TTC549 (cell line): ENCODE data around the gene AATK.

Source experiments
- FAIRE-seq: peaks from 2 replicates; lab custom pipeline; 2012; peaks lifted over from hg19 to GRCh38; lab: Jason Lieb, UNC

Gene AATK

GRCh38 chr17:81142301-81143199, 23.5 kb downstream of the AATK start:
- FAIRE-seq: no peak

- no peak for FAIRE-seq
These were observed 25.3 kb downstream of the AATK start for GRCh38 chr17:81140695-81141094.

- FAIRE-seq: no peak
These were observed 26.0 kb downstream of the AATK start for GRCh38 chr17:81140018-81140417.

GRCh38 chr17:81139428-81139827, 26.6 kb downstream of the AATK start:
- no peak for FAIRE-seq

- FAIRE-seq: no peak
These were observed 27.5 kb downstream of the AATK start for GRCh38 chr17:81138500-81138899.

GRCh38 chr17:81138083-81138482, 27.9 kb downstream of the AATK start:
- FAIRE-seq: no peak

- no peak for FAIRE-seq
These were observed 28.8 kb downstream of the AATK start for GRCh38 chr17:81137248-81137647.

- FAIRE-seq: no peak
These were observed 29.7 kb downstream of the AATK start for GRCh38 chr17:81136366-81136765.

GRCh38 chr17:81135505-81136278, 30.3 kb downstream of the AATK start:
- FAIRE-seq: no peak

GRCh38 chr17:81134064-81134781, 31.8 kb downstream of the AATK start:
- FAIRE-seq: no peak

GRCh38 chr17:81132770-81133723, 33.0 kb downstream of the AATK start:
- no peak for FAIRE-seq

- no peak for FAIRE-seq
These were observed 33.9 kb downstream of the AATK start for GRCh38 chr17:81132197-81132540.

- FAIRE-seq: no peak
These were observed 34.4 kb downstream of the AATK start for GRCh38 chr17:81131486-81132196.

GRCh38 chr17:81130385-81131361, 35.3 kb downstream of the AATK start:
- no peak for FAIRE-seq

- FAIRE-seq: no peak
These were observed 36.2 kb downstream of the AATK start for GRCh38 chr17:81129711-81130367.

GRCh38 chr17:81129289-81129688, 36.7 kb downstream of the AATK start:
- FAIRE-seq: no peak

GRCh38 chr17:81128774-81129173, 37.2 kb downstream of the AATK start:
- no peak for FAIRE-seq

- no peak for FAIRE-seq
These were observed 37.7 kb downstream of the AATK start for GRCh38 chr17:81128338-81128737.

GRCh38 chr17:81127526-81128177, 38.4 kb downstream of the AATK start:
- no peak for FAIRE-seq
